ENCODE results near the gene GPC1. TPM values are rescaled to one million over a fixed set of nuclear protein-coding genes. Genes with fewer than 3 reads are reported as not detected.

The GPC1 gene
- total RNA-seq, 4 donors from 2014 or later, result 112 to 188 (median 180) TPM

- Histone ChIP-seq H3K4me3 (no peak overlapping the region), H3K9me3 (no peaks in the 10 kb centered on the region), H3K4me1 (no peaks in the 10 kb centered on the region), H3K36me3 (peaks cover 0 to 6% of the 10 kb centered on the region in 2 donors), H3K27me3 (no peaks in the 10 kb centered on the region), H3K27ac (no peak overlapping the region)
- TF ChIP-seq POLR2A (IDR thresholded peaks at IDR 0.05) (no peak), CTCF (IDR thresholded peaks at IDR 0.05 in 4 of 5, conservative IDR thresholded peaks at IDR 0.05 in 1 of 5) (no peak)
- DNase-seq, result peak in 1 of 2 donors; percentile 4
- in situ Hi-C loops (cut with MboI; ENCODE audit: low sequenced_read_pairs in 4 of 4), result loop anchor here in 3 of 4 donors (25.0 kb wide), 1 partner anchor 204 kb away; no protein-coding TSS in a partner anchor
- intact Hi-C loops (cut with DNase I; ENCODE audit: low total_unique reads), result no loop called here
- ATAC-seq, result no peak
These were observed 72.4 kb downstream of the GPC1 start for GRCh38 chr2:240507778-240508251.

GRCh38 chr2:240508832-240509545, 73.5 kb downstream of the GPC1 start:
- ATAC-seq, result no peak
- DNase-seq, result no peak
- no peak for TF ChIP-seq CTCF (IDR thresholded peaks at IDR 0.05 in 4 of 5, conservative IDR thresholded peaks at IDR 0.05 in 1 of 5)
- TF ChIP-seq POLR2A (IDR thresholded peaks at IDR 0.05), result no peak
- Histone ChIP-seq H3K4me1 (no peaks in the 10 kb centered on the region), H3K4me3 (no peak overlapping the region), H3K27ac (no peak overlapping the region), H3K9me3 (no peaks in the 10 kb centered on the region), H3K27me3 (no peaks in the 10 kb centered on the region), H3K36me3 (peaks cover 0 to 6% of the 10 kb centered on the region in 2 donors)
- intact Hi-C loops (cut with DNase I; ENCODE audit: low total_unique reads) (no loop called here), in situ Hi-C loops (cut with MboI; ENCODE audit: low sequenced_read_pairs in 4 of 4) (loop anchor here in 3 of 4 donors (25.0 kb wide), 1 partner anchor 203 kb away; no protein-coding TSS in a partner anchor)

GRCh38 chr2:240509667-240510512, 74.4 kb downstream of the GPC1 start:
- Histone ChIP-seq H3K36me3 (peaks cover 0 to 6% of the 10 kb centered on the region in 2 donors), H3K27me3 (no peaks in the 10 kb centered on the region), H3K4me3 (no peak overlapping the region), H3K4me1 (no peaks in the 10 kb centered on the region), H3K9me3 (no peaks in the 10 kb centered on the region), H3K27ac (no peak overlapping the region)
- no peak for TF ChIP-seq POLR2A (IDR thresholded peaks at IDR 0.05)
- TF ChIP-seq CTCF (IDR thresholded peaks at IDR 0.05 in 4 of 5, conservative IDR thresholded peaks at IDR 0.05 in 1 of 5), result no peak
- intact Hi-C loops (cut with DNase I; ENCODE audit: low total_unique reads), result no loop called here
- ATAC-seq (no peak), DNase-seq (no peak)
- in situ Hi-C loops (cut with MboI; ENCODE audit: low sequenced_read_pairs in 4 of 4), result loop anchor here in 3 of 4 donors (25.0 kb wide), 1 partner anchor 202 kb away; no protein-coding TSS in a partner anchor

DNA sequence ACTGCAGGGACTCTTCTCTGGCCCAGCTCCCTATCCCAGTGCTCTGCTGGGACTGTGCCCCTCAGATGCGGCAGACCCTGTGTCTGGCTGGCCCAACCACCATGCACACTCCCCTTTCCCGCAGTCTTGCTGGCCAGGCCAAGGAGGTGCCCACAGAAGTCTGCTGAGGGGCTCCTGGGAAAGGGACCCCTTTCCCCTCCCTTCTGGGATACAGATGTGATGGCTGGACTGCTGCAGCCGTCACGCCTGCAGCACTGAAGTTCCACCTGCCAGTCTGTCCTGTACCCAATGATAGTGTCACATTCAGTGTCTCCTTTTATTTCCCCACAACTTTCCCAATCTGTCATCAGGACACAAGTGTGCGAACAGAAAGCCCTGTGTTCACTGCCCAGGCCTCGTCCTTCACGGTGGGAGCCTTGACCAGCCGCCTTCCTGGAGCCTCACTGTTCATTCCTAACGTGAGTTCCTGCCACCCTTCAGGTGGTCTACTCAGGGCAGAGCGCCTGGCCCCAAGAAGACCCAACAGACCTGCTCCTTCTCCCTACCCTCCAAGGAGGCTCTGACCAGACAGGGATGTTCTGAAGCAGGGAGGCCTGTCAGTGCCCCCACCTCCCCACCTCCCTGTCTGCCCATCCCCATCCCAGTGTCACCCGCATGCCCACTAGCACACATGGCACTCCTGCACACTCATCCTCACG, 75.2 kb downstream of the GPC1 start:
- intact Hi-C loops (cut with DNase I; ENCODE audit: low total_unique reads), result no loop called here
- DNase-seq, result no peak
- in situ Hi-C loops (cut with MboI; ENCODE audit: low sequenced_read_pairs in 4 of 4), result loop anchor here in 3 of 4 donors (25.0 kb wide), 1 partner anchor 202 kb away; no protein-coding TSS in a partner anchor
- H3K27me3 ChIP-seq, result no peaks in the 10 kb centered on the region
- H3K9me3 ChIP-seq, result no peaks in the 10 kb centered on the region
- H3K27ac ChIP-seq, result no peak overlapping the region
- no peaks in the 10 kb centered on the region for H3K4me1 ChIP-seq
- no peak for ATAC-seq
- no peak for TF ChIP-seq CTCF (IDR thresholded peaks at IDR 0.05 in 4 of 5, conservative IDR thresholded peaks at IDR 0.05 in 1 of 5)
- TF ChIP-seq POLR2A (IDR thresholded peaks at IDR 0.05), result no peak
- no peak overlapping the region for H3K4me3 ChIP-seq
- peaks cover 0 to 6% of the 10 kb centered on the region in 2 donors for H3K36me3 ChIP-seq
